A549 (cell line): Measurements from ENCODE around the gene GFOD2. TPM values are rescaled to one million over a fixed set of nuclear protein-coding genes. Genes with fewer than 3 reads are reported as not detected.

Source experiments
- ATAC-seq, 2 experiments: fragments of 200-7000 bp in 1 of 2; fragments of >200 bp in 1 of 2; cut with Nextera tagmentation in 1 of 2; cut with Tn5 transposase in 1 of 2; 3 replicates each; pipeline versions ENCODE4 v1.8.0 to v1.9.1; 2018 to 2020; ENCODE audit warnings: mild to moderate bottlenecking in 1 of 2, moderate library complexity in 1 of 2
- CTCF ChIA-PET: fragments of 300-600 bp; sonication (Branson Sonifier 250); formaldehyde crosslinking; extraction: SDS; loops from one replicate; lab custom pipeline; 2021; ENCODE audit warnings: antibody characterized with exemption, inconsistent platforms; lab: Yijun Ruan, JAX
- POLR2A ChIA-PET: fragments of 350-600 bp; formaldehyde crosslinking; extraction: SDS; loops from one replicate; lab custom pipeline; 2021; ENCODE audit warnings: antibody characterized with exemption, inconsistent platforms; lab: Yijun Ruan, JAX
- DNase-seq, 2 experiments: peaks; one replicate each; pipeline versions ENCODE4 v3.0.0 to v3.0.0-alpha.2; 2011 to 2016; ENCODE audit warnings: low read depth in 1 of 2, low spot score in 1 of 2
- FAIRE-seq: peaks from 2 replicates; lab custom pipeline; 2011; peaks lifted over from hg19 to GRCh38; lab: Jason Lieb, UNC
- H3K27ac ChIP-seq, 2 experiments: fragments of >200 bp; sonication (Bioruptor Twin); formaldehyde crosslinking; 3 replicates each; pipeline ENCODE4 v1.5.1; 2016 to 2017
- H3K4me1 ChIP-seq: fragments of >200 bp; sonication (Bioruptor Twin); formaldehyde crosslinking; 3 replicates; pipeline ENCODE4 v1.6.1; 2016
- H3K4me2 ChIP-seq: fragments of >200 bp; sonication (Bioruptor Twin); formaldehyde crosslinking; 3 replicates; pipeline ENCODE4 v1.6.1; 2016
- H3K4me3 ChIP-seq: fragments of >200 bp; sonication (Bioruptor Twin); formaldehyde crosslinking; 3 replicates; pipeline ENCODE4 v1.5.1; 2016
- H3K9me3 ChIP-seq: fragments of >200 bp; sonication (Bioruptor Twin); formaldehyde crosslinking; 3 replicates; pipeline ENCODE4 v1.6.1; 2016
- BCL3 ChIP-seq: fragments of >200 bp; sonication (Bioruptor Twin); formaldehyde crosslinking; IDR thresholded peaks from 3 replicates; pipeline ENCODE4 v1.6.1; 2016
- CBX8 ChIP-seq: fragments of 200-600 bp; sonication (generic); IDR thresholded peaks from 2 replicates; pipeline ENCODE4 v1.6.1; 2016
- CEBPB ChIP-seq, 2 experiments: fragments of >200 bp in 1 of 2; sonication (Bioruptor Twin) in 1 of 2; formaldehyde crosslinking in 1 of 2; IDR thresholded peaks; 2 replicates each; pipeline ENCODE4 v1.6.1; 2012 to 2016
- CHD4 ChIP-seq: fragments of 200-600 bp; sonication (generic); IDR thresholded peaks from 2 replicates; pipeline ENCODE4 v1.6.1; 2016; ENCODE audit warnings: antibody characterized with exemption, mild to moderate bottlenecking, borderline replicate concordance
- CTCF ChIP-seq: fragments of >200 bp; sonication (Bioruptor Twin); formaldehyde crosslinking; IDR thresholded peaks from 3 replicates; pipeline ENCODE4 v1.5.1; 2016
- EHF ChIP-seq: fragments of 250-450 bp; sonication (Bioruptor Pico); IDR thresholded peaks from 2 replicates; pipeline ENCODE4 v1.5.0; 2020; ENCODE audit warnings: mild to moderate bottlenecking
- EHMT2 ChIP-seq: fragments of 200-600 bp; sonication (generic); IDR thresholded peaks from 2 replicates; pipeline ENCODE4 v1.6.1; 2016; ENCODE audit warnings: antibody characterized with exemption, low read depth, mild to moderate bottlenecking, moderate library complexity
- FOXS1 ChIP-seq: fragments of 250-450 bp; sonication (Bioruptor Pico); IDR thresholded peaks from 2 replicates; pipeline ENCODE4 v1.5.0; 2020; ENCODE audit warnings: mild to moderate bottlenecking, moderate library complexity
- GATA3 ChIP-seq: IDR thresholded peaks from 2 replicates; pipeline ENCODE4 v1.6.1; 2012; ENCODE audit warnings: borderline replicate concordance
- HDAC2 ChIP-seq: fragments of 200-600 bp; sonication (generic); IDR thresholded peaks from 2 replicates; pipeline ENCODE4 v1.6.1; 2016
- HES2 ChIP-seq: fragments of >200 bp; sonication (Bioruptor Twin); formaldehyde crosslinking; IDR thresholded peaks from 2 replicates; pipeline ENCODE4 v1.6.1; 2016
- HMGXB4 ChIP-seq: fragments of 250-450 bp; sonication (Bioruptor Pico); IDR thresholded peaks from 2 replicates; pipeline ENCODE4 v1.5.0; 2021; ENCODE audit warnings: mild to moderate bottlenecking, moderate library complexity, borderline replicate concordance
- HOXA7 ChIP-seq: fragments of 250-450 bp; sonication (Bioruptor Pico); IDR thresholded peaks from 2 replicates; pipeline ENCODE4 v1.5.0; 2020; ENCODE audit warnings: mild to moderate bottlenecking, moderate library complexity
- HOXB13 ChIP-seq: fragments of 250-450 bp; sonication (Bioruptor Pico); IDR thresholded peaks from 2 replicates; pipeline ENCODE4 v1.5.0; 2020; ENCODE audit warnings: low read depth, mild to moderate bottlenecking, moderate library complexity
- JUNB ChIP-seq: fragments of >200 bp; sonication (Bioruptor Twin); formaldehyde crosslinking; IDR thresholded peaks from 2 replicates; pipeline ENCODE4 v1.6.1; 2016
- KDM1A ChIP-seq: fragments of 200-600 bp; sonication (generic); IDR thresholded peaks from 2 replicates; pipeline ENCODE4 v1.6.1; 2016; ENCODE audit warnings: low read depth, mild to moderate bottlenecking
- KDM5A ChIP-seq: fragments of 200-600 bp; sonication (generic); IDR thresholded peaks from 2 replicates; pipeline ENCODE4 v1.6.1; 2016; ENCODE audit warnings: antibody characterized with exemption, mild to moderate bottlenecking
- MAZ ChIP-seq: fragments of 150-350 bp; IDR thresholded peaks from 2 replicates; pipeline ENCODE4 v1.6.1; 2014; ENCODE audit warnings: antibody characterized with exemption, low read depth, low read length, borderline replicate concordance
- MYC ChIP-seq: IDR thresholded peaks from 2 replicates; pipeline ENCODE4 v1.6.1; 2012; ENCODE audit warnings: mild to moderate bottlenecking, inconsistent platforms, low read length, improper control_type of control experiment, borderline replicate concordance
- NFE2L2 ChIP-seq: fragments of 150-350 bp; conservative IDR thresholded peaks from 2 replicates; pipeline ENCODE4 v1.6.1; 2014; ENCODE audit warnings: low read length
- NPAS2 ChIP-seq: fragments of 250-450 bp; sonication (Bioruptor Pico); IDR thresholded peaks from 2 replicates; pipeline ENCODE4 v1.8.0; 2022; ENCODE audit warnings: mild to moderate bottlenecking, moderate library complexity, borderline replicate concordance
- NR3C1 ChIP-seq: fragments of >200 bp; sonication (Bioruptor Twin); formaldehyde crosslinking; IDR thresholded peaks from 3 replicates; pipeline ENCODE4 v1.6.1; 2017
- PHF8 ChIP-seq: fragments of 200-600 bp; sonication (generic); IDR thresholded peaks from 2 replicates; pipeline ENCODE4 v1.6.1; 2016; ENCODE audit warnings: low read depth, mild to moderate bottlenecking, antibody characterized with exemption, moderate library complexity, borderline replicate concordance
- RARB ChIP-seq: fragments of 250-450 bp; sonication (Bioruptor Pico); IDR thresholded peaks from 2 replicates; pipeline ENCODE4 v1.8.0; 2021; ENCODE audit warnings: mild to moderate bottlenecking, moderate library complexity
- RCOR1 ChIP-seq: fragments of 150-350 bp; IDR thresholded peaks from 2 replicates; pipeline ENCODE4 v1.6.1; 2014; ENCODE audit warnings: antibody characterized with exemption, low read length, low read depth
- RFX5 ChIP-seq: fragments of 450-650 bp; IDR thresholded peaks from 2 replicates; pipeline ENCODE4 v1.7.1; 2014; ENCODE audit warnings: antibody characterized with exemption, mild to moderate bottlenecking, moderate library complexity
- SREBF2 ChIP-seq: fragments of 450-650 bp; IDR thresholded peaks from 2 replicates; pipeline ENCODE4 v1.6.1; 2014; ENCODE audit warnings: mild to moderate bottlenecking, moderate library complexity
- TFCP2L1 ChIP-seq: fragments of 250-450 bp; sonication (Bioruptor Pico); IDR thresholded peaks from 2 replicates; pipeline ENCODE4 v1.5.0; 2021; ENCODE audit warnings: mild to moderate bottlenecking
- USF2 ChIP-seq: fragments of 450-650 bp; IDR thresholded peaks from 2 replicates; pipeline ENCODE4 v1.6.1; 2014; ENCODE audit warnings: antibody characterized with exemption
- ZFP36 ChIP-seq: fragments of 450-650 bp; IDR thresholded peaks from 2 replicates; pipeline ENCODE4 v1.6.1; 2014; ENCODE audit warnings: borderline replicate concordance; ENCODE audit not compliant: partially characterized antibody
- ZSCAN20 ChIP-seq: fragments of 250-450 bp; sonication (Bioruptor Pico); IDR thresholded peaks from 2 replicates; pipeline ENCODE4 v1.8.0; 2022; ENCODE audit warnings: mild to moderate bottlenecking, moderate library complexity
- WGBS: methylation state at CpG from one replicate; pipeline ENCODE4 v1.1.6; 2017; ENCODE audit errors: missing lambda C conversion rate; 5-methylcytosine and 5-hydroxymethylcytosine counted together
- polyA plus RNA-seq, 4 experiments: library from polyadenylated mRNA; depleted of rRNA in 3 of 4; stranded (reverse); fragments of >200 nt; fragmentation: RNase III in 1 of 4; extraction: RNeasy Plus Mini Kit Qiagen cat#74134 plus additional on column Dnase treatment in 1 of 4; gene quantifications; 2 replicates in 3 of 4; 3 replicates in 1 of 4; pipeline ENCODE4 v1.2.3, GENCODE V29; 2011 to 2017

Gene GFOD2
- polyA plus RNA-seq, 2 of the 4 experiments (the other 2 are of a cell fraction): 10.3 to 16.4 TPM

GRCh38 chr16:67746846-67747245, 27.7 kb upstream of the GFOD2 start:
- Histone ChIP-seq H3K4me1 (no peaks in the 10 kb centered on the region), H3K27ac (no peak overlapping the region), H3K4me3 (no peak overlapping the region), H3K9me3 (no peaks in the 10 kb centered on the region), H3K4me2 (no peak overlapping the region)
- TF ChIP-seq GATA3 (no peak), EHMT2 (no peak), USF2 (no peak), RFX5 (no peak), MYC (no peak), CHD4 (no peak), HOXA7 (CRISPR knock-in tag) (no peak), ZFP36 (no peak), HOXB13 (CRISPR knock-in tag) (no peak), EHF (CRISPR knock-in tag) (no peak), KDM1A (no peak), CTCF (no peak), NPAS2 (CRISPR knock-in tag) (no peak), HES2 (no peak), NFE2L2 (no peak), HMGXB4 (CRISPR knock-in tag) (no peak), BCL3 (no peak), FOXS1 (CRISPR knock-in tag) (no peak), HDAC2 (no peak), JUNB (no peak)
- ATAC-seq (no peak), FAIRE-seq (no peak), DNase-seq (no peak)
- CTCF ChIA-PET: interaction anchor here (1.6 kb wide), 1 partner anchor 70 kb away, joined by 6 read pairs; no protein-coding TSS in a partner anchor
- POLR2A ChIA-PET: no interaction called here

- POLR2A ChIA-PET: no interaction called here
- WGBS: 79% methylated on average over 4 of the region's 4 CpGs
- CTCF ChIA-PET: no interaction called here
- Histone ChIP-seq H3K9me3 (no peaks in the 10 kb centered on the region), H3K4me3 (no peak overlapping the region), H3K4me2 (no peak overlapping the region), H3K4me1 (no peaks in the 10 kb centered on the region), H3K27ac (no peak overlapping the region)
- DNase-seq (no peak), ATAC-seq (no peak), FAIRE-seq (no peak)
- TF ChIP-seq HES2 (no peak), RCOR1 (no peak), KDM1A (no peak), NFE2L2 (no peak), TFCP2L1 (no peak), ZSCAN20 (CRISPR knock-in tag) (no peak), RARB (CRISPR knock-in tag) (no peak), MAZ (no peak), CEBPB (IDR thresholded peaks at IDR 0.05) (no peak), CTCF (no peak), PHF8 (no peak), NR3C1 (no peak), KDM5A (no peak), CBX8 (no peak), BCL3 (no peak), SREBF2 (no peak)
Observed at GRCh38 chr16:67741118-67741517, 22.0 kb upstream of the GFOD2 start.
